HL-60/S4 treated with phorbol 12-myristate 13-acetate at 8.2 ng/mL for 4 days and 3 days (cell line): ENCODE results near the gene KRT31.
"Not testable (repeated sequence)": the region's sequence is repeated elsewhere in the genome, so short reads cannot be mapped to it uniquely, and the experiment has no call there.

ENCODE experiments used
- in situ Hi-C: fragments of 300-500 bp; cut with MboI; formaldehyde crosslinking; loops from 2 replicates; pipeline ENCODE4 v1.15.0; 2022; ENCODE audit warnings: low sequenced_read_pairs

The KRT31 gene

GRCh38 chr17:41347869-41348760 is 49.3 kb downstream of the KRT31 start:
- in situ Hi-C loops: no loop called here

GRCh38 chr17:41346421-41346820 is 51.0 kb downstream of the KRT31 start:
- in situ Hi-C loops: not testable (repeated sequence)

- in situ Hi-C loops: no loop called here
These were observed 51.4 kb downstream of the KRT31 start for GRCh38 chr17:41345992-41346391.
